Measurements from ENCODE around the gene SMARCC2.

The SMARCC2 gene

GRCh38 chr12:56114084-56114483 lies 75.2 kb downstream of the SMARCC2 start:
- DNase-seq (ENCODE audit: low read depth): no peak
- in situ Hi-C loops (cut with HindIII; ENCODE audit: low sequenced_read_pairs): no loop called here
- no peak overlapping the region for H3K4me3 ChIP-seq (ENCODE audit: low read depth, low read length)
- TF ChIP-seq CTCF (IDR thresholded peaks at IDR 0.05; ENCODE audit: low read depth, low read length, missing control alignments): no peak
